Body of pancreas (tissue), 4 donors: ENCODE results near the gene GLI1.

Experiments
- CTCF ChIP-seq, 7 experiments: fragments of 450-650 bp in 4 of 7; fragments of 200-600 bp in 3 of 7; sonication (generic) in 3 of 7; IDR thresholded peaks; one replicate each; pipeline ENCODE4 v1.5.1; 2016 to 2019; ENCODE audit warnings: antibody characterized with exemption in 7 of 7
- POLR2A ChIP-seq, 3 donors: fragments of 450-650 bp; IDR thresholded peaks; one replicate each; pipeline ENCODE4 v1.6.1; 2016; ENCODE audit warnings: antibody characterized with exemption in 3 of 3, mild to moderate bottlenecking in 2 of 3

- no peak for TF ChIP-seq CTCF (IDR thresholded peaks at IDR 0.05)
- no peak for TF ChIP-seq POLR2A (IDR thresholded peaks at IDR 0.05)
Observed at GRCh38 chr12:57515934-57516541, 56.5 kb downstream of the GLI1 start.
